K562 (cell line): ENCODE measurements around the gene GHRL. TPM values are rescaled to one million over a fixed set of nuclear protein-coding genes. Genes with fewer than 3 reads are reported as not detected.

Source experiments
- ADNP ChIP-seq: fragments of 200-800 bp; sonication (Bioruptor generic); IDR thresholded peaks from 2 replicates; pipeline ENCODE4 v1.6.1; 2016; ENCODE audit warnings: missing genetic modification characterization, missing compliant biosample characterization
- BACH1 ChIP-seq: fragments of 200-800 bp; sonication (Bioruptor generic); IDR thresholded peaks from 2 replicates; pipeline ENCODE4 v1.6.1; 2016; ENCODE audit warnings: missing genetic modification characterization, missing compliant biosample characterization
- BCLAF1 ChIP-seq, 2 experiments: fragments of 450-650 bp in 1 of 2; IDR thresholded peaks; 2 replicates each; pipeline ENCODE4 v1.6.1; 2011 to 2017; ENCODE audit warnings: low read depth in 2 of 2, antibody characterized with exemption in 1 of 2, borderline replicate concordance in 1 of 2, low read length in 1 of 2, mild to moderate bottlenecking in 1 of 2, mixed read lengths in 1 of 2; ENCODE audit not compliant: control insufficient read depth in 1 of 2
- CGGBP1 ChIP-seq: fragments of 250-450 bp; sonication (Bioruptor Pico); IDR thresholded peaks from 2 replicates; pipeline ENCODE4 v1.9.0; 2021; ENCODE audit warnings: mild to moderate bottlenecking
- CHCHD3 ChIP-seq: fragments of 250-450 bp; sonication (Bioruptor Pico); IDR thresholded peaks from 2 replicates; pipeline ENCODE4 v2.1.2; 2022; ENCODE audit warnings: mild to moderate bottlenecking
- CHD2 ChIP-seq: IDR thresholded peaks from 2 replicates; pipeline ENCODE4 v1.6.1; 2011; ENCODE audit warnings: low read depth, low read length
- GTF2A2 ChIP-seq: IDR thresholded peaks from 2 replicates; pipeline ENCODE4 v1.6.1; 2016; ENCODE audit warnings: mild to moderate bottlenecking, missing genetic modification characterization, missing compliant biosample characterization
- HDAC1 ChIP-seq, 2 experiments: fragments of 450-650 bp; IDR thresholded peaks; 2 replicates each; pipeline ENCODE4 v1.6.1; 2016 to 2017; ENCODE audit warnings: inconsistent platforms in 1 of 2, mild to moderate bottlenecking in 1 of 2, moderate library complexity in 1 of 2
- HINFP ChIP-seq: fragments of 450-650 bp; conservative IDR thresholded peaks from 2 replicates; pipeline ENCODE4 v1.6.1; 2016; ENCODE audit warnings: missing genetic modification characterization, low read depth, mild to moderate bottlenecking, control low read depth, missing compliant biosample characterization
- HNRNPL ChIP-seq: fragments of 200-400 bp; formaldehyde crosslinking; IDR thresholded peaks from 2 replicates; pipeline ENCODE4 v1.6.1; 2017; ENCODE audit warnings: low read depth, mild to moderate bottlenecking, low read length
- L3MBTL2 ChIP-seq: fragments of 450-650 bp; IDR thresholded peaks from 2 replicates; pipeline ENCODE4 v1.6.1; 2016; ENCODE audit warnings: mild to moderate bottlenecking, moderate library complexity
- NONO ChIP-seq, 2 experiments: fragments of 200-400 bp in 1 of 2; fragments of 450-650 bp in 1 of 2; formaldehyde crosslinking in 1 of 2; IDR thresholded peaks; 2 replicates each; pipeline ENCODE4 v1.6.1; 2017; ENCODE audit warnings: low read depth in 2 of 2, mild to moderate bottlenecking in 2 of 2, moderate library complexity in 2 of 2, low read length in 1 of 2
- NR1H2 ChIP-seq: sonication (generic); formaldehyde crosslinking; IDR thresholded peaks from 2 replicates; pipeline ENCODE4 v1.4.0; 2020; ENCODE audit warnings: mild to moderate bottlenecking, missing genetic modification reagents
- NUFIP1 ChIP-seq: fragments of 450-650 bp; IDR thresholded peaks from 2 replicates; pipeline ENCODE4 v1.6.1; 2018; ENCODE audit not compliant: partially characterized antibody
- PHB2 ChIP-seq: fragments of 450-650 bp; IDR thresholded peaks from 2 replicates; pipeline ENCODE4 v1.6.1; 2017; ENCODE audit warnings: low read depth
- PTRF ChIP-seq: fragments of 450-650 bp; IDR thresholded peaks from 2 replicates; pipeline ENCODE4 v1.6.1; 2016; ENCODE audit warnings: mild to moderate bottlenecking, missing genetic modification characterization, missing compliant biosample characterization
- SMAD1 ChIP-seq: fragments of 150-350 bp; IDR thresholded peaks from 2 replicates; pipeline ENCODE4 v1.6.1; 2014; ENCODE audit warnings: low read length, low read depth; ENCODE audit not compliant: partially characterized antibody
- VEZF1 ChIP-seq: fragments of 200-800 bp; sonication (Bioruptor generic); IDR thresholded peaks from 2 replicates; pipeline ENCODE4 v1.6.1; 2017; ENCODE audit warnings: missing genetic modification characterization, missing compliant biosample characterization
- XRCC5 ChIP-seq: fragments of 200-400 bp; formaldehyde crosslinking; IDR thresholded peaks from 2 replicates; pipeline ENCODE4 v1.6.1; 2017; ENCODE audit warnings: low read depth, mild to moderate bottlenecking, low read length
- ZBED1 ChIP-seq: IDR thresholded peaks from 2 replicates; pipeline ENCODE4 v1.6.1; 2014
- ZNF263 ChIP-seq: sonication (generic); formaldehyde crosslinking; IDR thresholded peaks from 2 replicates; pipeline ENCODE4 v1.8.0; 2022; ENCODE audit warnings: mild to moderate bottlenecking, missing genetic modification reagents, borderline replicate concordance
- ZNF695 ChIP-seq: fragments of 450-650 bp; formaldehyde crosslinking; IDR thresholded peaks from 2 replicates; pipeline ENCODE4 v1.4.0; 2020; ENCODE audit warnings: mild to moderate bottlenecking, moderate library complexity
- ZNF707 ChIP-seq: fragments of 250-450 bp; sonication (Bioruptor Pico); conservative IDR thresholded peaks from 2 replicates; pipeline ENCODE4 v1.8.0; 2022; ENCODE audit warnings: inconsistent platforms, mild to moderate bottlenecking, moderate library complexity
- polyA plus RNA-seq, 8 experiments: library from polyadenylated mRNA; depleted of rRNA in 4 of 8; stranded (reverse) in 5 of 8; unstranded in 3 of 8; fragments of >200 nt; fragmentation: Nextera tagmentation in 2 of 8; fragmentation: Illumina TruSeq in 1 of 8; extraction: Ambion mirVana in 2 of 8; extraction: Trizol in 1 of 8; gene quantifications; 2 replicates each; pipeline versions ENCODE4 v1.2.1 to v1.2.3, GENCODE V29; 2011 to 2014; ENCODE audit warnings: inconsistent platforms in 1 of 8, missing spikeins in 1 of 8
- total RNA-seq, 7 experiments: library from RNA; depleted of rRNA in 6 of 7; stranded (reverse); fragments of >200 nt in 6 of 7; fragmentation: Illumina TruSeq in 2 of 7; extraction: Trizol in 2 of 7; gene quantifications; 2 replicates each; pipeline versions ENCODE4 v1.2.1 to v1.2.3, GENCODE V29; 2011 to 2021; ENCODE audit warnings: low replicate concordance in 1 of 7

Gene GHRL
- total and polyA plus RNA-seq, 9 of the 15 experiments (the other 6 are each of a cell fraction or from before 2014, with no cell fraction given): 0.08 to 0.29 (median 0.15) TPM; not detected in 5

- TF ChIP-seq ZNF263: peak; percentile 98
- TF ChIP-seq NR1H2 (CRISPR knock-in tag): no peak
- TF ChIP-seq VEZF1: 0 out of 2 replicates have a peak, but pooled peaks have one; percentile 4
- no peak for TF ChIP-seq SMAD1
- TF ChIP-seq HNRNPL: no peak
- TF ChIP-seq NONO (IDR thresholded peaks at IDR 0.05; ENCODE audit: low read depth in 2 of 2, low read length in 1 of 2): 0 out of 4 replicates have a peak, but pooled peaks of 1 of the 2 experiments have one; percentile 24
- TF ChIP-seq BCLAF1 (IDR thresholded peaks at IDR 0.05; ENCODE audit: borderline replicate concordance in 1 of 2, control insufficient read depth in 1 of 2, low read depth in 2 of 2, low read length in 1 of 2): no peak
- no peak for TF ChIP-seq BACH1 (tag)
- TF ChIP-seq HDAC1 (IDR thresholded peaks at IDR 0.05): peak in 1 of 2 experiments; percentile 1; a peak in 2 of 4 replicates
- no peak for TF ChIP-seq CHD2
- TF ChIP-seq HINFP (tag): no peak
- TF ChIP-seq ZNF707 (CRISPR knock-in tag): no peak
- 0 out of 2 replicates have a peak, but pooled peaks have one; percentile 11 for TF ChIP-seq L3MBTL2
- no peak for TF ChIP-seq CHCHD3 (CRISPR knock-in tag)
- TF ChIP-seq XRCC5: no peak; the same call in 1 of the 2 replicates
- no peak for TF ChIP-seq CGGBP1 (CRISPR knock-in tag)
- TF ChIP-seq PTRF: no peak
- TF ChIP-seq ZNF695: no peak
- TF ChIP-seq ZBED1: no peak
- TF ChIP-seq GTF2A2 (tag): no peak
- no peak for TF ChIP-seq PHB2
- no peak for TF ChIP-seq NUFIP1
- no peak for TF ChIP-seq ADNP (tag)
Observed at GRCh38 chr3:10248984-10249748, 43.6 kb downstream of the GHRL start (continued).
